Amniotic stem cell (primary cell): ENCODE data around the gene YBX2.
A peak's percentile ranks its signal among the peaks of the same experiment; 100 is the strongest.

ENCODE experiments used
- DNase-seq: peaks from one replicate; lab custom pipeline; 2025; lab: John Stamatoyannopoulos, UW

YBX2 gene

GRCh38 chr17:7322520-7323194 is 28.2 kb upstream of the YBX2 start:
- no peak for DNase-seq

GRCh38 chr17:7321466-7321865 is 27.0 kb upstream of the YBX2 start:
- no peak for DNase-seq

- DNase-seq: no peak
Observed at GRCh38 chr17:7318121-7318860, 23.9 kb upstream of the YBX2 start.

- DNase-seq: no peak
Observed at GRCh38 chr17:7317161-7317803, 22.8 kb upstream of the YBX2 start.

- DNase-seq: no peak
Observed at GRCh38 chr17:7315570-7316235, 21.3 kb upstream of the YBX2 start.

GRCh38 chr17:7314719-7315569 is 20.5 kb upstream of the YBX2 start, which contains the start of gene GPS2:
GPS2 (minus strand) TSS chr17:7315360; CDS start chr17:7315052, 308 bp downstream.
- peak; percentile 63 for DNase-seq

- DNase-seq: no peak
Observed at GRCh38 chr17:7313890-7314718, 19.7 kb upstream of the YBX2 start.

- DNase-seq: no peak
Observed at GRCh38 chr17:7313088-7313889, 18.9 kb upstream of the YBX2 start.

GRCh38 chr17:7312432-7313087 is 18.1 kb upstream of the YBX2 start:
- DNase-seq: no peak

GRCh38 chr17:7311110-7311705 is 16.8 kb upstream of the YBX2 start:
- no peak for DNase-seq

- DNase-seq: no peak
Observed at GRCh38 chr17:7309628-7310027, 15.2 kb upstream of the YBX2 start.

GRCh38 chr17:7308625-7309433 is 14.4 kb upstream of the YBX2 start:
- DNase-seq: peak; percentile 60

GRCh38 chr17:7307686-7308624 is 13.5 kb upstream of the YBX2 start:
- DNase-seq: no peak

- DNase-seq: peak; percentile 100
Observed at GRCh38 chr17:7306911-7307685, 12.7 kb upstream of the YBX2 start, which contains the start of gene EIF5A. EIF5A (plus strand) TSS chr17:7307628; CDS start chr17:7309636, 2,008 bp downstream.

- DNase-seq: no peak
Observed at GRCh38 chr17:7304179-7304578, 9.7 kb upstream of the YBX2 start.
